Right forelimb (tissue), 1 donor: ENCODE measurements around the gene RESP18.
"Not testable (repeated sequence)": the region's sequence is repeated elsewhere in the genome, so short reads cannot be mapped to it uniquely, and the experiment has no call there.

Experiments
- DNase-seq: peaks from one replicate; pipeline ENCODE4 v3.0.0-alpha.2; 2018

RESP18 gene

GRCh38 chr2:219291394-219291793, 41.1 kb downstream of the RESP18 start:
- DNase-seq = no peak

- no peak for DNase-seq
Measured at GRCh38 chr2:219290381-219291171, 42.0 kb downstream of the RESP18 start.

- peak; percentile 92 for DNase-seq
Measured at GRCh38 chr2:219289537-219290361, 42.8 kb downstream of the RESP18 start.

GRCh38 chr2:219289195-219289536, 43.4 kb downstream of the RESP18 start:
- no peak for DNase-seq

GRCh38 chr2:219287580-219288265, 44.8 kb downstream of the RESP18 start:
- no peak for DNase-seq

- not testable (repeated sequence) for DNase-seq
Measured at GRCh38 chr2:219287116-219287440, 45.5 kb downstream of the RESP18 start.

- DNase-seq = no peak
Measured at GRCh38 chr2:219286436-219287115, 46.0 kb downstream of the RESP18 start.

- DNase-seq = peak; percentile 78
Measured at GRCh38 chr2:219285894-219286425, 46.6 kb downstream of the RESP18 start.

- DNase-seq = no peak
Measured at GRCh38 chr2:219285373-219285735, 47.2 kb downstream of the RESP18 start.

GRCh38 chr2:219284501-219285372, 47.8 kb downstream of the RESP18 start:
- no peak for DNase-seq

- no peak for DNase-seq
Measured at GRCh38 chr2:219282943-219283581, 49.5 kb downstream of the RESP18 start.

- DNase-seq = no peak
Measured at GRCh38 chr2:219282375-219282774, 50.2 kb downstream of the RESP18 start.

GRCh38 chr2:219281588-219281987, 51.0 kb downstream of the RESP18 start:
- DNase-seq = no peak

- no peak for DNase-seq
Measured at GRCh38 chr2:219280651-219281050, 51.9 kb downstream of the RESP18 start.

- no peak for DNase-seq
Measured at GRCh38 chr2:219279916-219280516, 52.5 kb downstream of the RESP18 start.

- DNase-seq = peak; percentile 99
Measured at GRCh38 chr2:219279151-219279915, 53.2 kb downstream of the RESP18 start, which contains the start of gene DNAJB2. DNAJB2 (plus strand) TSS chr2:219279366; CDS start chr2:219279834, 468 bp downstream.

GRCh38 chr2:219278655-219279150, 53.8 kb downstream of the RESP18 start:
- DNase-seq = no peak

- peak; percentile 88 for DNase-seq
Measured at GRCh38 chr2:219277703-219278654, 54.6 kb downstream of the RESP18 start.
